GM19043 (cell line): ENCODE results near the gene CFAP221.
"Not testable (repeated sequence)": the region's sequence is repeated elsewhere in the genome, so short reads cannot be mapped to it uniquely, and the experiment has no call there.

Source experiments
- ATAC-seq: cut with Tn5 transposase; IDR thresholded peaks from one replicate; pipeline ENCODE4 v1.9.1; 2021; ENCODE audit warnings: low read depth; ENCODE audit not compliant: unreplicated experiment

Gene CFAP221

DNA sequence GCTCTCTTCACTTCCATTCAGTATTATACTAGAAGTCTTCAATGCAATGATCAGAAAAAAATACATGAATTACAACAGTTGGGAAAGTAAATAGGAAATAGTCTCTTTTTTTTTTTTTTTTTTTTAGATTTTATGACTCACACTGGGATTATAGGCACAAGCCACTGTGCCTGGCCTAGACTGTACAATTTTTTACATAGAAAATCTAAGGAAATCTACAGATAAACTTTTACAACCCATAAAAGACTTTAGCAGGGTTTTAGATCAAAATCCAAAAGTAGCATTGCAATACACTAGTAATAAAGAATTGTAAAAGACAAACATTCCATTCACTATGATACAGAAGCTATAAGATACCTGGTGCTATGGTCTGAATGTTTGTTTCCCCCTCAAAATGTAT, 39.0 kb downstream of the CFAP221 start:
- ATAC-seq, result no peak

DNA sequence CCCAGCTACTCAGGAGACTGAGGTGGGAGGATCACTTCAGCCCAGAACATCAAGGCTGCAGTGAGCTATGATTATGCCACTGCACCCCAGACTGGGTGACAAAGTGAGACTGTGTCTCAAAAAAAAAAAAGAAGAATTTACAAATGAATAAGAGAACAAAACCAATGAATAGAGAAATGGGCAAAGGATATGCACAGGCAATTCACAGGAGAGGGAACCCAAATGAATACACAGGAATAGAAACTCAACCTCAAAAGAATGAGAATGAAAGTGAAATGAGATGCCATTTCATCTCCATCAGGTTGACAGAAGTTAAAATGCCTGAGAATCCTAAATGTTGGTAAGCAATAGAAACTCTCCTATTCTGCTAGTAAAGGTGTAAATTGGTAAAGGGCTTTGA, 40.2 kb downstream of the CFAP221 start:
- ATAC-seq, result no peak

DNA sequence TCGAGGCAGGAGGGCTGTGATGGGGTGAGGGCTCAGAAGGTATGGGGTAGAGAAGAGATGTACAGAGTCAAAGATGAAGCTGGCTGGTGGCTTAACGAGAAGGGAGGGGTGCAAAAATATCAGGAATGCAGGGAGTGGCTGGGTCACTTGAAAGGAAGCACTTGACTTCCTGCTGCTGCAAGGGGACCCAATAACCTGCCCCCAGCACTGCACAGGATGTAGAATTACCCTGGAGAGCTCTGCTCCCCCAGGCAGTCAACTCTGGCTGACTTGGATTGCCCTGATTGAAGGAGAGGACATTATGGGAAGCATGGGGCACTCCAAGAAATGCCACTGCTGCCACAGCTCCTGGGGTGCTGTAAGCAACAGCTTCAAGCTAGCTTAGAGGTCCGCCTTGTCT, 41.8 kb downstream of the CFAP221 start:
- no peak for ATAC-seq

DNA sequence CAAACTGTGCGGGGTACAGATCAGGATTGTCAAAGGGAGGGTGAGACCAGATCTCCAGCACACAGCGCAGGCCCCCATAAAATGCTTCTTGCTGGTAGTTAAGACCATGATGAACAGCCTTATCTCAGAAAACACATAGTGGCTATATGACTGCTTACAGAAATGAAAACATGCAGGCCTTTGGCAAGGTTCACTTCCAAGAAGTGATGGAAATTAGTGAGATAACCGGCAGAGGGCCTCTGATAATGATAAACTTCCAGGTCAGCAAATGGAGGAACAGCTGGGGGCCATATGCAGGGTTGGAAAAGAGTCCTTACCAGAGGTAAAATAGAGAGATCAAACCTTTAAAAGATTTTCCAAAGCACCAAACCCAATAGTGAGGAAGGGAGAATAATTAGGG, 46.6 kb downstream of the CFAP221 start:
- no peak for ATAC-seq

DNA sequence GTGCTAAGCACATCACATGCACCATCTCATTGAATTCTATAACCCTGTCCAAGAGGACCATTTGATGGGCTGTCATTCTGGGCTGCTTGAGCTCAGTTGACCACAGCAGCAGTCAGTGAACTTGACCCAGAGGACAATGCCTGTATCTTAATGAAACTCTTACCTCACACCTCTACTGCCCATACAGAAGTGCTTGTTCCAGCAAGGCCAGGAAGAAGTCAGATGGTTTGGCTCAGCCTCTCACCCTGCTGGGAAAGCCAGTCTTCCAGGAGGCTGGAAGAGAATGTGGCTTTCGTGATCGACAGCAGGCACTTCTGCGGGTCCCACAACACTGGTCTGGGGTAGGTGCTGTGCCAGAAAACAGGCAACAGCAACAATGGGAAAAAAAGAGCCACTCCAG, 47.3 kb downstream of the CFAP221 start:
- no peak for ATAC-seq

DNA sequence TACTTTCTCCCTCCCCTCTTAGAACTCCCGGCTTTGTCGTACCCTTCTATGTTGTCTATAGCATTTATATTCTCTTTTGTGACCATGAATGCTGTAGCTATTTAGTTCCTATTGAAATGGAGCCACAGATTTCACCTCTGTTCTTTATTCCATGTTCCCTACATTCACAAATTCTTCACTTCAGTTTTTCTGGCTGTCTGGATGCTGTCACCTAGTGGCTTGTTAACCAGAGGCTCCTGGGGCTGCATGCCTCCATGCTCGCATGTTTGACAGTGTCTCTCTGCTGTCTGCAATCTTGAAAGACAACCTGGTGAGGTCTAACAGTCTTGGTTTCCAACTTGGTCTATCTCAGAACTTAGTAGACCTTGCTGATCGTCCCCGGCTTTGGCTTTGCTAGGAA, 48.2 kb downstream of the CFAP221 start:
- no peak for ATAC-seq

DNA sequence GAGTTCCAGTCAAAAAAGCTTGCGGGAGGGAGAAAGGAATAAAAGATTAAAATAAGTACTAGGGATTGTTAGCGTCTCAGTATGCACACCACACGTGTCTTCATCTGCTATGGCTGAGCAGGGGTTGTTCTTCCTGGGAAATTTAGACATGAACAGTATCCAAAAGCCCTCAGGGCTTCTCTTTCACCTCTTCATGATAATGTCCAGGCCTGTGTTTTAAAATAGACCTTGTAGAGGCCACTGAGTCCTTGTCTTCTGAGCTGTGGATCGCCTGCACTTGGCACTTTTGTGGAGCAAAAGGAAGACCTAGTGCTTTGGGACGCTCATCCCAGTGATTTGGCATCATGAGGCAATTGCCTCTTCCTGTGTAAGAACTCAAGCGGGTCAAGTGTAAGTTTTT, 52.4 kb downstream of the CFAP221 start:
- ATAC-seq, result no peak

DNA sequence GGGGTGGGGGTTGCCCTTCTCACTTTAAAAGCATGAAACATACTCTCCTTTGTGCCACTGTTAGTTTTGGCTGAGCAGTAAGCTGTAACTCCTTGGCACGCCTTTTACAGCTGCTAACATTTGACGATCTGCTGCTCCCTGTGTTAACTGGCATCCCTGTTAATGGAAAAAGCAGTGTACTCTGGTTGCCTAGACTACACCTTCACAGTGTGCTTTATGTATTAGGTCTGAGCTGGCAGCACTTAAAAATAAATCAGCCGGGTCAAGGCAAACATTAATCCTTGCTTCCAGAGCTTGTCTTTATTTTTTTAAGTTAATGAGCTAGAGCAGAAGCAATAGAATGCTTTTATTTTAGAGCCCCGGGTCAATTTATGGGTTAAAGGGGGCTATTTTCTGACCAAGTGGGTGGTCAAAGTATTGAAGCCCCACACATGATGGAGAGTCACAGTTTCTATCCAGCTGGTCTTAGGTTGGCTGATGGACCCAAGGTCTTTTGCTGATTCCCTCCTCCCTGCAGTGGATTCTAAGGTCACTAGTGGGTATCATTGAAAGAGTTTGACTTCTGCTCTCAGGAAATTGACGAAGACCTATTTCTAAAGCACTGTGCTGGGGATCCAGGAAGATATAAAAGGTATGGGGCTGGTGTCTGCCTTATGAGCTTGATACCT, 54.5 kb downstream of the CFAP221 start:
- ATAC-seq, result no peak

DNA sequence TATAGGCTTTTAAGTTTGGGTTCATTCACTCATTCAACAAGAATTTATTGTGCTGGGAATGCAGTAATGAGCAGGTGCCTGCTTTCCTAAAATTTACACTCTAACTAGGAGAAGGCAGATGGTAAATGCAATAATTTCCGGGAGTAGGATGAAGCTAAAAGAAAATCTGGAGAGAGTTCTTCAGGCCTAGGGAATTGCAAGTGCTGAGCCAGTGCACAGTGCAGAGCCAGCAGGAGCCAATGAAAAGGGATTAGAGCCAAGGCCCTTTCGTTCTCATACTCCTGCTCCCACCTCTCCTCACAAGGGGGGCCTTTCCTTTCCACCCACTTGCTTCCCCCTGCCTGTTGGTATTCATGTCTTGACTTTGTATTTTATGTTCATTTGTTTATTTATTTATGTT, 55.1 kb downstream of the CFAP221 start:
- no peak for ATAC-seq

DNA sequence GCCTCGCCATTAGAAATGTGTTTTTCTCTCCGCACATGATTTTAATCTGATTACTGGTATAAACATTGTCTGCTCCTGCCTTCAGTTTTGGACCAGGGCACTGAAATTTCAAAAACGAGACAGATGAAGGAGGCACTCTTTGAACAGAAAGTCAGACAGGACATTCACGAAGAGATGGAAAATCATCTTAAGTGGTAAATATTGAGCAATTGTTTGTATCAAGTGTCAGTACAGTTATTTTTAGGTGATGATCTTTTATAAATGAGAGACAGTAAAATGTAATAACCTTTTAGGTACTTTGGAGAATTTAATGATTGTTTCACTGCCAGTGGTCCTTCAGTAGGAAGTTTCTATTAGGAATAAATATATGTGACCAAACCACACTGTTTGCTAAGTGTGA, 60.8 kb downstream of the CFAP221 start:
- no peak for ATAC-seq

DNA sequence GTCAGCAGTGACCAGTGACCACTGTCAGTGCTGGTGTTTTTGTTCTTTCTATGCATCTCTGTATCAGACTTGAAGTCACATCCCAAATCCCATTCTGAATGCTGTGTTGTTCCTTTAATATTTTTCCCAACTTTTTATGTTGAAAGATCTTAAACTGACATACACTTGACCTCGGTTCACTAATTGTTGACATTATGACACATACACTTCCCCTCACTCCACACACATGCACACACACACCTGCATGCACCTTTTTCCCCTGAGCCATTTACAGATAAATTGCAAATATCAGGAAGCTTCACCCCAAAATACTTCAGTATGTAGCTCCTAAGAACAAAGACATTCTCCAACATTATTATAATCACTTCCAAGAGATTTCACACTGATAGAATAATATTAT, 62.4 kb downstream of the CFAP221 start:
- ATAC-seq, result no peak

DNA sequence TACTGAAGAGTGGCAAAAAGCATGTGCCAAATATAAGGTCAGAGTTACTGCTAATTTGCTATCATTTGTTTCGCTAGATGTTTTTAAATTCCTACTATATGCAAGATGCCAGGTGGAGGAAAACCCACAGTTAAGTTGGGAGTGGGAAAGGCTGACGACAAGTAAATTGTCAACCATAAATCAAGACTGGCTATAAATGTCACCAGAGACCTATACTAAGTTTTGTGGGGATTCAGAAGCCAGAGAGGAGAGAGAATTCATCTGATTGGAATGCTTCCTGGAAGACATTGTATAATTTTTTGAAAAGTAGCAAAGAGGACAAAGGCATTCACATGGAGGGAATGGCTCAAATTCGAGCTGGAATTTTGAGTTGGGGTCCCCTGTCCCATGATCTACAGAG, 64.3 kb downstream of the CFAP221 start:
- ATAC-seq, result no peak

DNA sequence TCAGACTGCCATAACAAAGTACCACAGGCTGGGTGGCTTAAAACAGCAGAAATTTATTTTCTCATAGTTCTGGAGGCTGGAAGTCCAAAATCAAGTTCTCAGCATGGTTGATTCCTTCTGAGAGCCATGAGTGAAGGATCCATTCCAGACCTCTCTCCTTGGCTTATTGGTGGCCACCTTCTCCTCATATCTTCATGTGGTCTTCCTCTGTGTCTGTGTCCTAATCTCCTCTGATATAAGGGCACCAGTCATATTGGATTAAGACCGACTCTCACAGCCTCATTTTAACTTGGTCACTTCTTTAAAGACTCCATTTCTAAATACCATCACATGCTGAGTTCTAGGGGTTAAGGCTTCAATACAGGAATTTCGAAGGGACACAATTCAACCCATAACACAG, 65.1 kb downstream of the CFAP221 start:
- ATAC-seq, result no peak

DNA sequence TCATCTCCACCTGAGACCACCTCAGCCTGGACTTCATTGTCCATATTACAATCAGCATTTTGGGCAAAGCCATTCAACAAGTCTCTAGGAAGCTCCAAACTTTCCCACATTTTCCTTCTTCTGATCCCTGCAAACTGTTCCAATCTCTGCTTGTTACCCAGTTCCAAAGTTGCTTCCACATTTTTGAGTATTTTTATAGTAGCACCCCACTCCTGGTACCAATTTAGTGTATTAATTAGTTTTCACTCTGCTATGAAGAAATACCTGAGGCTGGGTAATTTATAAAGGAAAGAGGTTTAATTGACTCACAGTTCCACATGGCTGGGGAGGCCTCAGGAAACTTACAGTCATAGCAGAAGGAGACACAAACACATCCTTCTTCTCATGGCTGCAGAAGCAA, 69.9 kb downstream of the CFAP221 start:
- not testable (repeated sequence) for ATAC-seq

DNA sequence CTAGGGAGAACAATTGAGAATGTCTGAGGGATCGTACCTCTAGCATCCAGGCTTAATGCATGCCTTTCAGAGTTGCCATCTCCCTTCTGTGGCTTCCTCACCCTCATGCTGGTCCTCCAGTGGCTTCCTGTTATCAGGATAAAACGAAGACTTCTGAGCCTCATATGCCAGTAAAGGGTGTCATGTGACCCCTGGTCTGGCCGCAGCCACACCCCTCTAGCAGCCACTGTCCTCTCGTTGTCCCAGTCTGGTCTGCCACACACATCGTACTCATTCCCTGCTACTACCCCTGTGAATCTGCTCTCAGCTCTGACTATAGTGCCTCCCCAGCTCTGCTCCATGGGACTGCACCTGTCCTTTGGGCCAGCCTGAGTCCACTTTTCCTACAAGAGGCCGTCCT, 72.2 kb downstream of the CFAP221 start:
- no peak for ATAC-seq

DNA sequence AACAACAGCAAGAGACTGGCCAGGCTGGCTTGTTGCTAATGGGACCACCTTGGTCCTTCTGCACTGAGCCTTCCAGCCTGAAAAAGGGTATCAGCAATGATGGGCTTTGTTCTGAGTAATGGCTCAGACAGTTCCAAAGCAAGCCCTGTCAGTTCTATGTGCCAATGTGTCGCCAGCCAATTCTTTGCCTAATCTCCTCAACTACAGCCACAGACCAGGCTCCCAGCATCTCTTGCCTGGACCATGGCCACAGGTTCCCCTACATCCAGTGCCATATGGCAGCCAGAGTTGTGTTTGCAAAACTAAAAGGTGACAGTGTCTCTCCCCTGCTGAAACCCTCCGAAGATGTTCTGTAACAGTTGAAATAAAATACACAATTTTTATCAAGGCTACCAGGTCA, 73.2 kb downstream of the CFAP221 start:
- ATAC-seq, result no peak

DNA sequence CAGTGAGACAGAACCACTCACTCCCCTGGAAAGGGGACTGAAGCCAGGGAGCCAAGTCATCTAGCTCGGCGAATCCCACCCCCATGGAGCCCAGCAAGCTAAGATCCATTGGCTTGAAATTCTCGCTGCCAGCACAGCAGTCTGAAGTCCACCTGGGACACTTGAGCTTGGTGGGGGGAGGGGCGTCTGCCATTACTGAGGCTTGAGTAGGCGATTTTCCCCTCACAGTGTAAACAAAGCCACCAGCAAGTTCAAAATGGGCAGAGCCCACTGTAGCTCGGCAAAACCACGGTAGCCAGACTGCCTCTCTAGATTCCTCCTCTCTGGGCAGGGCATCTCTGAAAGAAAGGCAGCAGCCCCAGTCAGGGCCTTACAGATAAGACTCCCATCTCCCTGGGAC, 74.5 kb downstream of the CFAP221 start:
- ATAC-seq, result not testable (repeated sequence)

DNA sequence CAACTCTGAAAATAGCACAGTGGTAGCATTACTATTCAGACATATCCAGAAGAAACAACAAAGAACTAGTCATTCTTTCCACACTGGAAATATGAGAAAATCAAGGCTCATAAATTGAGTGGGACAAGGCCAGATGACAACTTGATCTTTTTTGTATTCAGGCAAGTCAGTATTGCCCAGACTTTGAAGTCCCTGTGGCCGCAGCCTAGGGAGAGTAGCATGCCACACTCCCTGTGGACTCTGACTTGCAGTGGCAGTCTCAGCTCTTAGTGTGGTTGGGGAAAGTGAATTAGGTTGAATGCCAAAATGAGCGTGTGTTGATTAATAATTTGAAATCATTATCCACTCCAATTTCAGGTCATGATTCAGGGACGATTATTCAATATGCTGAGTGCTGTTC, 81.0 kb downstream of the CFAP221 start:
- ATAC-seq, result no peak

DNA sequence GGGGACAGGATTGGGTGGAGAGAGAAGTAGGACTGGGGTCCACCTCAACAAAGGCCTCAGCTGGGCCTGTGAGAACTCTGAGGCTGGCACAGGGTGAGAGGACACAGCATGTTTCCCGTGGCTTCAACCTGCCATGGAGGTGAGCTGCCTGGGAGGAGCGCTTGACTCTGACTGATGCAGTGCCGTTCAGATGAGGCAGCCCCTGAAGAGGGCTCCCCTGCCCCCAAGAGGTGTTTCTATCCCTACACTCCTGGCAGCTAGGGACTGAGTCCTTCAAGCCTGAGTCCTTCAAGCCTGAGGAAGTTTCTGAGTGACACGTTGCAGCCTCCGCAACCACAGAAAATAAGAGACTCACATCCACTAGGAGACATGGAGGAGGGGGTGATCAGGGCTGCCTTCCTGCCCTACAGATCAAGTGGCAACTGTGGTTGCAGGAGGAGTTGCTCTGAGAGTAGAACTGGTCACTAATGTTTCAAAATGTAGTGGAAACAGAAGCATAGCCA, 85.1 kb downstream of the CFAP221 start:
- no peak for ATAC-seq

DNA sequence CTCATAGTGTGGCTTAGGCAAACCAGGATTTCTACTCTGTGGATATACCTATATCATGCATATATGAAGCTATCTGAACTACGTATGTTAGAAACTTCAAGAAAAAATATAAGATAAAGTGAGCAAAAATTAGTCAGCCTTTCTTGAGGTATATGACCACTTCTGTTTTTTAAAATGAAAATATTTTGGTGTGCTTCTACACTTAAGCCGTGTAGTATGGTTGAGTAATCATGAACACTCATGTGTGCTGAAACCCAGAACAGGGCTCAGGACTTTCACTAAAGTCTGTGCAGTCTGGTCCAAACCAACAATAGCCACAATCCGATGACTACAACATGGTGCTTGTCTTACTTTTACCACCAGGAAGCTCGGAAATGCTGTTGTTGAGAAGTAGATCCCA, 85.9 kb downstream of the CFAP221 start:
- ATAC-seq, result no peak

DNA sequence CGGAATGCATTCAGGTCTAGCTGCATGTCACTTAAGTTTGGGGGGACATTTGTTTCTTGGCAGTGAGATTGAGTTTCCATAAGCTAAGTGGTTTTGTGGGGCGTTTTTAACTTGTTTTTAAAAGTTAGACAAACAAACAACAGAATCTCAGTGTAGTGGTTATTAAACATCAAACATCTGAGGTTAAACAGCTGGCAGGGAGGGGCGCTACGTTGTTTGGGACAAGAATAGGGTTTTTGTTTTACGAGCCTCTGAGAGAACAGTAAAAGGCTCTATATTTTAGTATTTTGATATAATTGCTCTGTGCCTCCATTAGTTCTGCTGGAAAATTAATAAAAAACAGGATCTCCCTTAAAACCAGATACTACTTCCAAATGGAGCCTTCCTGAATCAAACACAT, 93.1 kb downstream of the CFAP221 start:
- ATAC-seq, result no peak

DNA sequence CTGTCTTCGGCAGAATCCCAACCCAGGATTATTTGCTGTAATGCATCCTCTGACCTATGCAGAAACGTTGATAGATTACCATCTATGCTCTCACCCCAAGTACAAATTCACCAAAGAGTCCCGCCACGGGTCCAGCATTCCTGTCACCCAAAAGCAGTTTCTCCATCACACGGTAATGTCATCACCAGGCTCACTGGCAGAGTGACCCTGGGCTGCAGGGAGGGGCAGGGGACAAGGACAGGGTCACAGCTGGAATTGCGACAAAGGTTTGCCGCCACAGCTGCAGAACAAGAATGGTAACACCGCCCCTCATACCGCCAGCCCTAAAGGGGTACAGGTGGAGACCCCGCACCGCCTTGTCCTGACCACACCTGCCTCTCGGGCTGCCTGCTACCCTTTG, 94.0 kb downstream of the CFAP221 start:
- ATAC-seq, result no peak
